HepG2 (cell line): Measurements from ENCODE around the gene ITPR1. TPM values are rescaled to one million over a fixed set of nuclear protein-coding genes. Genes with fewer than 3 reads are reported as not detected.

Source experiments
- CBX2 ChIP-seq, 2 experiments: fragments of 200-600 bp in 1 of 2; sonication (generic); formaldehyde crosslinking in 1 of 2; IDR thresholded peaks; 2 replicates each; pipeline versions ENCODE4 v1.7.0 to v1.8.1; 2018 to 2022; ENCODE audit warnings: low read depth in 2 of 2, low read length in 1 of 2, mild to moderate bottlenecking in 1 of 2, missing genetic modification reagents in 1 of 2
- MTA3 ChIP-seq: sonication (generic); formaldehyde crosslinking; IDR thresholded peaks from 2 replicates; pipeline ENCODE4 v1.4.0; 2020; ENCODE audit warnings: missing genetic modification reagents
- MXD4 ChIP-seq: IDR thresholded peaks from 2 replicates; pipeline ENCODE4 v1.6.1; 2016; ENCODE audit warnings: mild to moderate bottlenecking, missing biosample characterization, missing genetic modification reagents
- NR1H2 ChIP-seq: sonication (generic); formaldehyde crosslinking; IDR thresholded peaks from 2 replicates; pipeline ENCODE4 v1.8.1; 2022; ENCODE audit warnings: low read depth, missing genetic modification reagents, borderline replicate concordance
- SIN3B ChIP-seq: fragments of 150-350 bp; IDR thresholded peaks from 2 replicates; pipeline ENCODE4 v1.6.1; 2014; ENCODE audit warnings: low read length
- STAG1 ChIP-seq: sonication (generic); formaldehyde crosslinking; IDR thresholded peaks from 2 replicates; pipeline ENCODE4 v1.4.0; 2020; ENCODE audit warnings: missing genetic modification reagents
- TMF1 ChIP-seq: sonication (generic); formaldehyde crosslinking; IDR thresholded peaks from 2 replicates; pipeline ENCODE4 v1.8.1; 2022; ENCODE audit warnings: low read depth, missing genetic modification reagents
- YY1 ChIP-seq: IDR thresholded peaks from 2 replicates; pipeline ENCODE4 v1.6.1; 2011; ENCODE audit warnings: low read length, low read depth, moderate library complexity, mild to moderate bottlenecking; ENCODE audit not compliant: insufficient read depth, insufficient replicate concordance
- ZNF235 ChIP-seq: sonication (generic); formaldehyde crosslinking; IDR thresholded peaks from 2 replicates; pipeline ENCODE4 v1.8.1; 2023; ENCODE audit warnings: mild to moderate bottlenecking, missing genetic modification reagents, borderline replicate concordance
- ZNF772 ChIP-seq: sonication (generic); formaldehyde crosslinking; IDR thresholded peaks from 2 replicates; pipeline ENCODE4 v1.5.0; 2020; ENCODE audit warnings: mild to moderate bottlenecking, missing genetic modification reagents
- ZNF781 ChIP-seq: sonication (generic); formaldehyde crosslinking; IDR thresholded peaks from 2 replicates; pipeline ENCODE4 v1.5.1; 2020; ENCODE audit warnings: borderline replicate concordance, mild to moderate bottlenecking, missing genetic modification reagents; ENCODE audit errors: not compliant biosample characterization
- polyA plus RNA-seq, 8 experiments: library from polyadenylated mRNA; depleted of rRNA in 3 of 8; stranded (reverse) in 7 of 8; unstranded in 1 of 8; fragments of >200 nt; fragmentation: Illumina TruSeq in 4 of 8; extraction: Trizol in 4 of 8; gene quantifications; 2 replicates each; pipeline versions ENCODE4 v1.2.1 to v1.2.3, GENCODE V29; 2011 to 2016; ENCODE audit warnings: low read depth in 4 of 8, missing spikeins in 1 of 8, mixed read lengths in 1 of 8; ENCODE audit not compliant: insufficient read depth in 1 of 8
- total RNA-seq, 5 experiments: library from RNA; depleted of rRNA; stranded (reverse); fragments of >200 nt; fragmentation: Illumina TruSeq; extraction: Trizol; gene quantifications; 2 replicates each; pipeline ENCODE4 v1.2.3, GENCODE V29; 2016; ENCODE audit warnings: low read depth in 1 of 5
- TF ChIP-seq, protein P1 (sequence below): sonication (generic); formaldehyde crosslinking; IDR thresholded peaks from 2 replicates; pipeline ENCODE4 v1.9.0; 2021; ENCODE audit warnings: missing genetic modification reagents, mild to moderate bottlenecking, borderline replicate concordance
- TF ChIP-seq, protein P2 (sequence below): sonication (generic); formaldehyde crosslinking; IDR thresholded peaks from 2 replicates; pipeline ENCODE4 v1.5.1; 2020; ENCODE audit warnings: mild to moderate bottlenecking, missing genetic modification reagents, moderate library complexity
- TF ChIP-seq, protein P3 (sequence below): IDR thresholded peaks from 2 replicates; pipeline ENCODE4 v1.6.1; 2012; ENCODE audit warnings: inconsistent platforms
- TF ChIP-seq, protein P4 (sequence below): sonication (generic); formaldehyde crosslinking; IDR thresholded peaks from 2 replicates; pipeline ENCODE4 v1.8.1; 2023; ENCODE audit warnings: missing genetic modification reagents, inconsistent platforms, borderline replicate concordance
- TF ChIP-seq, protein P5 (sequence below): sonication (generic); formaldehyde crosslinking; IDR thresholded peaks from 2 replicates; pipeline ENCODE4 v1.5.0; 2020; ENCODE audit warnings: missing genetic modification reagents, mild to moderate bottlenecking, borderline replicate concordance
- TF ChIP-seq, protein P6 (sequence below): sonication (generic); formaldehyde crosslinking; IDR thresholded peaks from 2 replicates; pipeline ENCODE4 v1.8.1; 2023; ENCODE audit warnings: mild to moderate bottlenecking, missing genetic modification reagents
- TF ChIP-seq, protein P7 (sequence below): sonication (generic); formaldehyde crosslinking; IDR thresholded peaks from 2 replicates; pipeline ENCODE4 v1.4.0; 2020; ENCODE audit warnings: missing genetic modification reagents, low read depth, mild to moderate bottlenecking, borderline replicate concordance

ITPR1 gene
- total and polyA plus RNA-seq, 2 of the 13 experiments (the other 11 are each of a cell fraction or from before 2014, with no cell fraction given), result 10.0 to 11.4 TPM

DNA sequence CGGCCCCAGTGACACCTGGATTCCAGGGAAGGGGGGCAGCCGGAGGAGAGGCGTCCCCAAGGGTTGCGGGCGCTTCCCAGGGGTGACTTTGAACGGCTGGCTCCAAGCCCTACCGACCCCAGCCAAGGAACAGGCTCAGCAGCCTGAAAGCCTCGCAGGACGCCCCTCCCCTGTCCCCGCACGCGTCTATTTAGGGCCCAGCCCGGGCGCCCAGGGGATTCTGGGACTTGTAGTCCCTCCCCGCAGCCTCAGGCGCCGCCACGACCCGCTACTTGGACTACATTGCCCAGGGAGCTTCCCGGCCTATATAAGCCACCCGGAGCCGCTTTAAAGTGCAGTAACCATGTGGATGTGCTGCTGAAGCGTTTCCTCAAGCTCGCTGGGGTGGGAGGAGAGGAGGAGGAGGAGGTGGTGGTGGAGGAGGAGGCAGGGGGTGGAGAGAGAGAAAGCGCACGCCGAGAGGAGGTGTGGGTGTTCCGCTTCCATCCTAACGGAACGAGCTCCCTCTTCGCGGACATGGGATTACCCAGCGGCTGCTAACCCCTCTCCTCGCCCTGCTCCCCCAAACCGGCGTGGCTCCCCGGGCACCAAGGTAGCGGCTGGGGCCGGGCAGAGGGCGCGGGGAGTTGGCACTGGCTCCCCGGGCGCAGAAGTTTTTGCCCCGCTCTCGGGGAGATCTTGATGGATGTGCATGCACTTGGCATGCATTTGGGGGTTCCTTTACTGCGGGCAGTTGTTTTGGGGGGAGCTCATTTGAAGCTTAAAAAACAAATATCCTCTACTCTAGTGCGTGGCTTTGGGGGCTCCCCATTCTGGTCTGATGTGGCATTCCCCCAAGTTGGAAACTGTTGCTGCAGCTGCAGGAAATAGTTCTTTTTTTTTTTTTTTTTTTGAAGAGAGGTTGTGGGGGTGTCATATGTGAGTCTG, at the start of gene ITPR1 (continued):
- TF ChIP-seq, protein P1, sequence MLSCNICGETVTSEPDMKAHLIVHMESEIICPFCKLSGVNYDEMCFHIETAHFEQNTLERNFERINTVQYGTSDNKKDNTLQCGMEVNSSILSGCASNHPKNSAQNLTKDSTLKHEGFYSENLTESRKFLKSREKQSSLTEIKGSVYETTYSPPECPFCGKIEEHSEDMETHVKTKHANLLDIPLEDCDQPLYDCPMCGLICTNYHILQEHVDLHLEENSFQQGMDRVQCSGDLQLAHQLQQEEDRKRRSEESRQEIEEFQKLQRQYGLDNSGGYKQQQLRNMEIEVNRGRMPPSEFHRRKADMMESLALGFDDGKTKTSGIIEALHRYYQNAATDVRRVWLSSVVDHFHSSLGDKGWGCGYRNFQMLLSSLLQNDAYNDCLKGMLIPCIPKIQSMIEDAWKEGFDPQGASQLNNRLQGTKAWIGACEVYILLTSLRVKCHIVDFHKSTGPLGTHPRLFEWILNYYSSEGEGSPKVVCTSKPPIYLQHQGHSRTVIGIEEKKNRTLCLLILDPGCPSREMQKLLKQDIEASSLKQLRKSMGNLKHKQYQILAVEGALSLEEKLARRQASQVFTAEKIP (CRISPR knock-in tag), result no peak
- TF ChIP-seq, protein P2, sequence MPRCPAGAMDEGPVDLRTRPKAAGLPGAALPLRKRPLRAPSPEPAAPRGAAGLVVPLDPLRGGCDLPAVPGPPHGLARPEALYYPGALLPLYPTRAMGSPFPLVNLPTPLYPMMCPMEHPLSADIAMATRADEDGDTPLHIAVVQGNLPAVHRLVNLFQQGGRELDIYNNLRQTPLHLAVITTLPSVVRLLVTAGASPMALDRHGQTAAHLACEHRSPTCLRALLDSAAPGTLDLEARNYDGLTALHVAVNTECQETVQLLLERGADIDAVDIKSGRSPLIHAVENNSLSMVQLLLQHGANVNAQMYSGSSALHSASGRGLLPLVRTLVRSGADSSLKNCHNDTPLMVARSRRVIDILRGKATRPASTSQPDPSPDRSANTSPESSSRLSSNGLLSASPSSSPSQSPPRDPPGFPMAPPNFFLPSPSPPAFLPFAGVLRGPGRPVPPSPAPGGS (CRISPR knock-in tag), result no peak
- TF ChIP-seq NR1H2 (CRISPR knock-in tag) (peak; percentile 51; the same call in 1 of the 2 replicates), ZNF235 (CRISPR knock-in tag) (peak; percentile 68; the same call in 1 of the 2 replicates), MXD4 (CRISPR knock-in tag) (peak; percentile 81), CBX2 (IDR thresholded peaks at IDR 0.05; ENCODE audit: low read depth, low read length) (no peak), CBX2 (CRISPR knock-in tag; IDR thresholded peaks at IDR 0.05; ENCODE audit: low read depth) (no peak), MTA3 (no peak), TMF1 (no peak), YY1 (peak; percentile 78), ZNF781 (CRISPR knock-in tag) (peak; percentile 76), SIN3B (no peak), STAG1 (CRISPR knock-in tag) (0 out of 2 replicates have a peak, but pooled peaks have one; percentile 3), ZNF772 (CRISPR knock-in tag) (peak; percentile 70; the same call in 1 of the 2 replicates)
- TF ChIP-seq, protein P3, sequence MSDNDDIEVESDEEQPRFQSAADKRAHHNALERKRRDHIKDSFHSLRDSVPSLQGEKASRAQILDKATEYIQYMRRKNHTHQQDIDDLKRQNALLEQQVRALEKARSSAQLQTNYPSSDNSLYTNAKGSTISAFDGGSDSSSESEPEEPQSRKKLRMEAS, result peak; percentile 95
- TF ChIP-seq, protein P4, sequence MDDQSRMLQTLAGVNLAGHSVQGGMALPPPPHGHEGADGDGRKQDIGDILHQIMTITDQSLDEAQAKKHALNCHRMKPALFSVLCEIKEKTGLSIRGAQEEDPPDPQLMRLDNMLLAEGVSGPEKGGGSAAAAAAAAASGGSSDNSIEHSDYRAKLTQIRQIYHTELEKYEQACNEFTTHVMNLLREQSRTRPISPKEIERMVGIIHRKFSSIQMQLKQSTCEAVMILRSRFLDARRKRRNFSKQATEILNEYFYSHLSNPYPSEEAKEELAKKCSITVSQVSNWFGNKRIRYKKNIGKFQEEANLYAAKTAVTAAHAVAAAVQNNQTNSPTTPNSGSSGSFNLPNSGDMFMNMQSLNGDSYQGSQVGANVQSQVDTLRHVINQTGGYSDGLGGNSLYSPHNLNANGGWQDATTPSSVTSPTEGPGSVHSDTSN (CRISPR knock-in tag), result no peak
- TF ChIP-seq, protein P5, sequence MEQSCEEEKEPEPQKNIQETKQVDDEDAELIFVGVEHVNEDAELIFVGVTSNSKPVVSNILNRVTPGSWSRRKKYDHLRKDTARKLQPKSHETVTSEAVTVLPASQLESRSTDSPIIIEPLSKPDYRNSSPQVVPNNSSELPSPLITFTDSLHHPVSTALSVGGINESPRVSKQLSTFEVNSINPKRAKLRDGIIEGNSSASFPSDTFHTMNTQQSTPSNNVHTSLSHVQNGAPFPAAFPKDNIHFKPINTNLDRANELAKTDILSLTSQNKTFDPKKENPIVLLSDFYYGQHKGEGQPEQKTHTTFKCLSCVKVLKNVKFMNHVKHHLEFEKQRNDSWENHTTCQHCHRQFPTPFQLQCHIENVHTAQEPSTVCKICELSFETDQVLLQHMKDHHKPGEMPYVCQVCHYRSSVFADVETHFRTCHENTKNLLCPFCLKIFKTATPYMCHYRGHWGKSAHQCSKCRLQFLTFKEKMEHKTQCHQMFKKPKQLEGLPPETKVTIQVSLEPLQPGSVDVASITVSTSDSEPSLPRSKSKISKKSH (CRISPR knock-in tag), result no peak
- TF ChIP-seq, protein P6, sequence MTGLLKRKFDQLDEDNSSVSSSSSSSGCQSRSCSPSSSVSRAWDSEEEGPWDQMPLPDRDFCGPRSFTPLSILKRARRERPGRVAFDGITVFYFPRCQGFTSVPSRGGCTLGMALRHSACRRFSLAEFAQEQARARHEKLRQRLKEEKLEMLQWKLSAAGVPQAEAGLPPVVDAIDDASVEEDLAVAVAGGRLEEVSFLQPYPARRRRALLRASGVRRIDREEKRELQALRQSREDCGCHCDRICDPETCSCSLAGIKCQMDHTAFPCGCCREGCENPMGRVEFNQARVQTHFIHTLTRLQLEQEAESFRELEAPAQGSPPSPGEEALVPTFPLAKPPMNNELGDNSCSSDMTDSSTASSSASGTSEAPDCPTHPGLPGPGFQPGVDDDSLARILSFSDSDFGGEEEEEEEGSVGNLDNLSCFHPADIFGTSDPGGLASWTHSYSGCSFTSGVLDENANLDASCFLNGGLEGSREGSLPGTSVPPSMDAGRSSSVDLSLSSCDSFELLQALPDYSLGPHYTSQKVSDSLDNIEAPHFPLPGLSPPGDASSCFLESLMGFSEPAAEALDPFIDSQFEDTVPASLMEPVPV, result no peak
- TF ChIP-seq, protein P7, sequence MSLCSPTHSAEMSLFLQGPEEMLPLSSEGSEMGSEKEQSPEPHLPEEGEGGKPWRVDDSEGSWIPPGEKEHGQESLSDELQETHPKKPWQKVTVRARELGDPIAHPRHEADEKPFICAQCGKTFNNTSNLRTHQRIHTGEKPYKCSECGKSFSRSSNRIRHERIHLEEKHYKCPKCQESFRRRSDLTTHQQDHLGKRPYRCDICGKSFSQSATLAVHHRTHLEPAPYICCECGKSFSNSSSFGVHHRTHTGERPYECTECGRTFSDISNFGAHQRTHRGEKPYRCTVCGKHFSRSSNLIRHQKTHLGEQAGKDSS (CRISPR knock-in tag), result peak; percentile 48; the same call in 1 of the 2 replicates
